NCI-H187 (cell line): ENCODE measurements around the gene OR4K15.
"Not testable (repeated sequence)": the region's sequence is repeated elsewhere in the genome, so short reads cannot be mapped to it uniquely, and the experiment has no call there.

ENCODE experiments used
- DNase-seq, 2 experiments: peaks; one replicate each; lab custom pipeline; 2025; lab: John Stamatoyannopoulos, UW

The OR4K15 gene

GRCh38 chr14:19975291-19975690 lies at the start of gene OR4K15:
Gene OR4K15 (plus strand): TSS chr14:19975591. CDS start chr14:19975591, 0 bp downstream.
- DNase-seq = no peak

GRCh38 chr14:19930617-19931016 lies 44.8 kb upstream of the OR4K15 start, which contains the start of gene OR4K1:
Gene OR4K1 (plus strand): TSS chr14:19930917. CDS start chr14:19935667, 4,750 bp downstream.
- no peak for DNase-seq

- DNase-seq = no peak
Measured at GRCh38 chr14:19941668-19942067, 33.7 kb upstream of the OR4K15 start.

- DNase-seq = no peak
Measured at GRCh38 chr14:19947413-19948090, 27.8 kb upstream of the OR4K15 start.

GRCh38 chr14:19949218-19949617 lies 26.2 kb upstream of the OR4K15 start:
- DNase-seq = no peak

- DNase-seq = not testable (repeated sequence)
Measured at GRCh38 chr14:19969735-19970134, 5.7 kb upstream of the OR4K15 start.

GRCh38 chr14:19974844-19975243 lies 547 bp upstream of the OR4K15 start:
- no peak for DNase-seq

- no peak for DNase-seq
Measured at GRCh38 chr14:19993438-19993837, 18.0 kb downstream of the OR4K15 start.

- no peak for DNase-seq
Measured at GRCh38 chr14:20001863-20002262, 26.5 kb downstream of the OR4K15 start, which contains the start of gene OR4Q2. Gene OR4Q2 (plus strand): TSS chr14:20002163.

GRCh38 chr14:20002319-20002718 lies 26.9 kb downstream of the OR4K15 start:
- DNase-seq = no peak

- DNase-seq = no peak
Measured at GRCh38 chr14:20008156-20008555, 32.8 kb downstream of the OR4K15 start.

- no peak for DNase-seq
Measured at GRCh38 chr14:20019257-20019865, 44.0 kb downstream of the OR4K15 start, which contains the start of gene OR4K14. Gene OR4K14 (minus strand): TSS chr14:20019307. CDS start chr14:20015193, 4,114 bp downstream.
